T1000 (cell line): Measurements from ENCODE around the gene TOM1L2.

Source experiments
- DNase-seq: peaks from one replicate; lab custom pipeline; 2025; ENCODE audit warnings: mixed read lengths; lab: John Stamatoyannopoulos, UW

The TOM1L2 gene

GRCh38 chr17:17806611-17807274 lies 165.5 kb downstream of the TOM1L2 start:
- DNase-seq = no peak

- DNase-seq = no peak
Observed at GRCh38 chr17:17806035-17806434, 166.2 kb downstream of the TOM1L2 start.

- no peak for DNase-seq
Observed at GRCh38 chr17:17805575-17805974, 166.6 kb downstream of the TOM1L2 start.

- DNase-seq = no peak
Observed at GRCh38 chr17:17804007-17804406, 168.2 kb downstream of the TOM1L2 start.

GRCh38 chr17:17801800-17802481 lies 170.3 kb downstream of the TOM1L2 start:
- no peak for DNase-seq

GRCh38 chr17:17800504-17801021 lies 171.6 kb downstream of the TOM1L2 start:
- DNase-seq = no peak

- DNase-seq = no peak
Observed at GRCh38 chr17:17798573-17799255, 173.5 kb downstream of the TOM1L2 start.

- no peak for DNase-seq
Observed at GRCh38 chr17:17798010-17798556, 174.1 kb downstream of the TOM1L2 start.

GRCh38 chr17:17797119-17797809 lies 174.9 kb downstream of the TOM1L2 start:
- no peak for DNase-seq

GRCh38 chr17:17796787-17797061 lies 175.5 kb downstream of the TOM1L2 start:
- no peak for DNase-seq

GRCh38 chr17:17795946-17796786 lies 176.0 kb downstream of the TOM1L2 start:
- no peak for DNase-seq

- no peak for DNase-seq
Observed at GRCh38 chr17:17795296-17795695, 176.9 kb downstream of the TOM1L2 start.

GRCh38 chr17:17794382-17794781 lies 177.8 kb downstream of the TOM1L2 start:
- no peak for DNase-seq
